K562 (cell line): Measurements from ENCODE around the gene CDC45. TPM values are rescaled to one million over a fixed set of nuclear protein-coding genes. Genes with fewer than 3 reads are reported as not detected.

ENCODE experiments used
- ADNP ChIP-seq: fragments of 200-800 bp; sonication (Bioruptor generic); IDR thresholded peaks from 2 replicates; pipeline ENCODE4 v1.6.1; 2016; ENCODE audit warnings: missing genetic modification characterization, missing compliant biosample characterization
- ARHGAP35 ChIP-seq: fragments of 450-650 bp; IDR thresholded peaks from 2 replicates; pipeline ENCODE4 v1.6.1; 2018; ENCODE audit not compliant: partially characterized antibody
- E2F4 ChIP-seq: sonication (generic); formaldehyde crosslinking; IDR thresholded peaks from 2 replicates; pipeline ENCODE4 v1.8.0; 2022; ENCODE audit warnings: mild to moderate bottlenecking, low read depth, missing genetic modification reagents
- NR3C1 ChIP-seq: sonication (generic); formaldehyde crosslinking; IDR thresholded peaks from 2 replicates; pipeline ENCODE4 v1.8.1; 2022; ENCODE audit warnings: missing genetic modification reagents
- POLR2A ChIP-seq: fragments of 450-650 bp; conservative IDR thresholded peaks from 2 replicates; pipeline ENCODE4 v1.6.1; 2016
- STAT6 ChIP-seq: sonication (generic); formaldehyde crosslinking; IDR thresholded peaks from 2 replicates; pipeline ENCODE4 v1.8.1; 2023; ENCODE audit warnings: mild to moderate bottlenecking, missing genetic modification reagents
- ZBTB1 ChIP-seq: sonication (generic); formaldehyde crosslinking; IDR thresholded peaks from 2 replicates; pipeline ENCODE4 v1.8.1; 2023; ENCODE audit warnings: missing genetic modification reagents, low read depth, mild to moderate bottlenecking, borderline replicate concordance
- ZBTB9 ChIP-seq: fragments of 450-650 bp; formaldehyde crosslinking; IDR thresholded peaks from 2 replicates; pipeline ENCODE4 v1.4.0; 2020; ENCODE audit warnings: mild to moderate bottlenecking, moderate library complexity
- ZNF24 ChIP-seq: fragments of 450-650 bp; IDR thresholded peaks from 2 replicates; pipeline ENCODE4 v1.6.1; 2016
- ZZZ3 ChIP-seq: fragments of 450-650 bp; IDR thresholded peaks from 2 replicates; pipeline ENCODE4 v1.6.1; 2016; ENCODE audit warnings: antibody characterized with exemption, mild to moderate bottlenecking, moderate library complexity
- polyA plus RNA-seq, 8 experiments: library from polyadenylated mRNA; depleted of rRNA in 4 of 8; stranded (reverse) in 5 of 8; unstranded in 3 of 8; fragments of >200 nt; fragmentation: Nextera tagmentation in 2 of 8; fragmentation: Illumina TruSeq in 1 of 8; extraction: Ambion mirVana in 2 of 8; extraction: Trizol in 1 of 8; gene quantifications; 2 replicates each; pipeline versions ENCODE4 v1.2.1 to v1.2.3, GENCODE V29; 2011 to 2014; ENCODE audit warnings: inconsistent platforms in 1 of 8, missing spikeins in 1 of 8
- total RNA-seq, 7 experiments: library from RNA; depleted of rRNA in 6 of 7; stranded (reverse); fragments of >200 nt in 6 of 7; fragmentation: Illumina TruSeq in 2 of 7; extraction: Trizol in 2 of 7; gene quantifications; 2 replicates each; pipeline versions ENCODE4 v1.2.1 to v1.2.3, GENCODE V29; 2011 to 2021; ENCODE audit warnings: low replicate concordance in 1 of 7

The CDC45 gene
- total and polyA plus RNA-seq, 9 of the 15 experiments (the other 6 are each of a cell fraction or from before 2014, with no cell fraction given), result 251 to 580 (median 410) TPM

- TF ChIP-seq STAT6 (0 out of 2 replicates have a peak, but pooled peaks have one; percentile 52), NR3C1 (CRISPR knock-in tag) (no peak), E2F4 (CRISPR knock-in tag) (0 out of 2 replicates have a peak, but pooled peaks have one; percentile 57), ARHGAP35 (no peak), POLR2A (peak; percentile 37), ADNP (tag) (no peak), ZZZ3 (no peak), ZBTB1 (0 out of 2 replicates have a peak, but pooled peaks have one; percentile 42), ZNF24 (0 out of 2 replicates have a peak, but pooled peaks have one; percentile 11), ZBTB9 (no peak)
These were observed 25.4 kb downstream of the CDC45 start (continued) for GRCh38 chr22:19504900-19505734.
